Colonic mucosa (tissue), 4 donors: ENCODE measurements around the gene CCDC146. TPM values are rescaled to one million over a fixed set of nuclear protein-coding genes. Genes with fewer than 3 reads are reported as not detected.

Source experiments
- DNase-seq: peaks from one replicate; pipeline ENCODE4 v3.0.0-alpha.2; 2020
- H3K27ac ChIP-seq: fragments of 200-600 bp; one replicate; pipeline ENCODE4 v1.8.0; 2021
- H3K27me3 ChIP-seq: fragments of 200-600 bp; one replicate; pipeline ENCODE4 v1.8.0; 2021
- H3K36me3 ChIP-seq: fragments of 200-600 bp; one replicate; pipeline ENCODE4 v1.8.0; 2021
- H3K4me1 ChIP-seq: fragments of 200-600 bp; one replicate; pipeline ENCODE4 v1.8.0; 2021; ENCODE audit warnings: mild to moderate bottlenecking
- H3K4me3 ChIP-seq: fragments of 200-600 bp; one replicate; pipeline ENCODE4 v1.8.0; 2021
- H3K9ac ChIP-seq, 2 donors: one replicate each; pipeline ENCODE4 v1.7.0; 2013; ENCODE audit warnings: control low read depth in 2 of 2, low read depth in 2 of 2, low read length in 2 of 2
- H3K9me3 ChIP-seq: fragments of 200-600 bp; one replicate; pipeline ENCODE4 v1.8.0; 2021
- CTCF ChIP-seq: fragments of 200-600 bp; IDR thresholded peaks from one replicate; pipeline ENCODE4 v1.8.0; 2022; ENCODE audit warnings: antibody characterized with exemption, mild to moderate bottlenecking
- intact Hi-C: fragments of 100-400 bp; cut with DNase I; formaldehyde crosslinking; loops from one replicate; pipeline ENCODE4 v1.14.1; 2022
- total RNA-seq, 2 donors: library from RNA; stranded (reverse); fragmentation: NEBNext Ultra II Directional in 1 of 2; extraction: Animal tissue kit (Norgen Biotek cat#: 25700) in 1 of 2; gene quantifications; one replicate each; pipeline ENCODE4 v1.2.1, GENCODE V29; 2021
- donor health status: healthy.
- donor health status: DM: no; HTN: no; CAD: no.
- donor health status: DM: no; HTN: no; CAD: no.

CCDC146 gene
- total RNA-seq, 2 donors from 2014 or later = 3.6 to 18.2 TPM

- H3K27ac ChIP-seq = no peak overlapping the region
- no peak overlapping the region for H3K4me3 ChIP-seq
- no peak for DNase-seq
- TF ChIP-seq CTCF = no peak
- no peaks in the 10 kb centered on the region for H3K4me1 ChIP-seq
- H3K9ac ChIP-seq = no peak overlapping the region
- intact Hi-C loops = no loop called here
- H3K9me3 ChIP-seq = no peaks in the 10 kb centered on the region
- no peaks in the 10 kb centered on the region for H3K36me3 ChIP-seq
- H3K27me3 ChIP-seq = no peaks in the 10 kb centered on the region
Observed at GRCh38 chr7:77252506-77252905, 130.1 kb downstream of the CCDC146 start.

GRCh38 chr7:77253151-77253550, 130.7 kb downstream of the CCDC146 start:
- no peaks in the 10 kb centered on the region for H3K9me3 ChIP-seq
- H3K27ac ChIP-seq = no peak overlapping the region
- no peak overlapping the region for H3K9ac ChIP-seq
- no peak for DNase-seq
- no peaks in the 10 kb centered on the region for H3K36me3 ChIP-seq
- H3K4me1 ChIP-seq = no peaks in the 10 kb centered on the region
- no peak overlapping the region for H3K4me3 ChIP-seq
- intact Hi-C loops = no loop called here
- TF ChIP-seq CTCF = no peak
- no peaks in the 10 kb centered on the region for H3K27me3 ChIP-seq

- no peaks in the 10 kb centered on the region for H3K4me1 ChIP-seq
- no peak overlapping the region for H3K9ac ChIP-seq
- DNase-seq = no peak
- H3K27me3 ChIP-seq = no peaks in the 10 kb centered on the region
- no peak overlapping the region for H3K27ac ChIP-seq
- intact Hi-C loops = no loop called here
- H3K36me3 ChIP-seq = no peaks in the 10 kb centered on the region
- H3K4me3 ChIP-seq = no peak overlapping the region
- no peaks in the 10 kb centered on the region for H3K9me3 ChIP-seq
- TF ChIP-seq CTCF = no peak
Observed at GRCh38 chr7:77254429-77254828, 132.0 kb downstream of the CCDC146 start.

- no peak for DNase-seq
- H3K27ac ChIP-seq = no peak overlapping the region
- H3K9me3 ChIP-seq = no peaks in the 10 kb centered on the region
- H3K4me3 ChIP-seq = no peak overlapping the region
- no peak overlapping the region for H3K9ac ChIP-seq
- no peaks in the 10 kb centered on the region for H3K36me3 ChIP-seq
- H3K27me3 ChIP-seq = no peaks in the 10 kb centered on the region
- no peak for TF ChIP-seq CTCF
- intact Hi-C loops = no loop called here
- no peaks in the 10 kb centered on the region for H3K4me1 ChIP-seq
Observed at GRCh38 chr7:77254915-77255314, 132.5 kb downstream of the CCDC146 start.

- Histone ChIP-seq H3K4me3 (no peak overlapping the region), H3K9ac (no peak overlapping the region), H3K27me3 (no peaks in the 10 kb centered on the region), H3K36me3 (no peaks in the 10 kb centered on the region), H3K4me1 (no peaks in the 10 kb centered on the region), H3K9me3 (no peaks in the 10 kb centered on the region), H3K27ac (no peak overlapping the region)
- intact Hi-C loops = no loop called here
- no peak for TF ChIP-seq CTCF
- no peak for DNase-seq
Observed at GRCh38 chr7:77258014-77258413, 135.6 kb downstream of the CCDC146 start.

- H3K4me3 ChIP-seq = no peak overlapping the region
- no peak for DNase-seq
Observed at GRCh38 chr7:77258593-77258992, 136.2 kb downstream of the CCDC146 start.

More at GRCh38 chr7:77258593-77258992, 136.2 kb downstream of the CCDC146 start:
- Histone ChIP-seq H3K36me3 (no peaks in the 10 kb centered on the region), H3K27ac (no peak overlapping the region), H3K9ac (no peak overlapping the region), H3K4me1 (no peaks in the 10 kb centered on the region), H3K27me3 (no peaks in the 10 kb centered on the region), H3K9me3 (no peaks in the 10 kb centered on the region)
- no peak for TF ChIP-seq CTCF
- intact Hi-C loops = no loop called here
